Kidney (tissue), 14 donors: ENCODE data around the gene ZBTB17. TPM values are rescaled to one million over a fixed set of nuclear protein-coding genes. Genes with fewer than 3 reads are reported as not detected.

Source experiments
- DNase-seq, 5 donors: peaks; one replicate each; pipeline ENCODE4 v3.0.0-alpha.2; 2013 to 2020
- FAIRE-seq: peaks from 2 replicates; lab custom pipeline; 2012; peaks lifted over from hg19 to GRCh38; lab: Jason Lieb, UNC
- H3K27ac ChIP-seq, 2 donors: one replicate each; pipeline ENCODE4 v1.7.0; 2013; ENCODE audit warnings: low read depth in 2 of 2, low read length in 2 of 2, inconsistent platforms in 1 of 2
- H3K27me3 ChIP-seq: one replicate; pipeline ENCODE4 v1.7.1; 2013; ENCODE audit warnings: low read length, inconsistent platforms; ENCODE audit not compliant: control insufficient read depth, insufficient read depth
- H3K36me3 ChIP-seq, 3 donors: one replicate each; pipeline versions ENCODE4 v1.7.0 to v1.7.1; 2013; ENCODE audit warnings: low read length in 3 of 3, control low read depth in 1 of 3, inconsistent platforms in 1 of 3; ENCODE audit not compliant: insufficient read depth in 3 of 3, control insufficient read depth in 2 of 3
- H3K4me1 ChIP-seq, 3 donors: one replicate each; pipeline versions ENCODE4 v1.7.0 to v1.7.1; 2013; ENCODE audit warnings: low read length in 3 of 3, inconsistent platforms in 1 of 3, low read depth in 1 of 3; ENCODE audit not compliant: control insufficient read depth in 2 of 3, insufficient read depth in 2 of 3
- H3K4me3 ChIP-seq, 3 donors: one replicate each; pipeline versions ENCODE4 v1.7.0 to v1.8.1; 2013; ENCODE audit warnings: low read length in 3 of 3, control low read depth in 1 of 3, inconsistent platforms in 1 of 3
- H3K9ac ChIP-seq, 3 donors: one replicate each; pipeline versions ENCODE4 v1.7.0 to v1.7.1; 2013; ENCODE audit warnings: low read length in 3 of 3, control low read depth in 1 of 3, inconsistent platforms in 1 of 3
- H3K9me3 ChIP-seq, 3 donors: one replicate each; pipeline versions ENCODE4 v1.7.0 to v1.7.1; 2013; ENCODE audit warnings: low read length in 3 of 3, control low read depth in 1 of 3, inconsistent platforms in 1 of 3; ENCODE audit not compliant: control insufficient read depth in 2 of 3, insufficient read depth in 1 of 3
- intact Hi-C: fragments of 100-400 bp; cut with DNase I; formaldehyde crosslinking; loops from one replicate; pipeline ENCODE4 v1.11.1; 2022
- polyA plus RNA-seq: library from polyadenylated mRNA; stranded (reverse); fragments of 350-450 nt; fragmentation: Illumina TruSeq; extraction: RNeasy Lipid Tissue Mini Kit (QIAGEN cat#74804); gene quantifications from one replicate; pipeline ENCODE4 v1.2.3, GENCODE V29; 2014; ENCODE audit warnings: low read depth, low replicate concordance; ENCODE audit not compliant: insufficient read depth
- total RNA-seq: library from RNA; stranded (reverse); fragmentation: NEBNext Ultra II Directional; extraction: Animal tissue kit (Norgen Biotek cat#: 25700); gene quantifications from one replicate; pipeline ENCODE4 v1.2.1, GENCODE V29; 2021
- TF ChIP-seq, protein P1 (sequence below): IDR thresholded peaks from 3 replicates; pipeline ENCODE4 v1.5.1; 2012; ENCODE audit warnings: mild to moderate bottlenecking, moderate library complexity, borderline replicate concordance; ENCODE audit not compliant: insufficient read depth; ENCODE audit errors: extremely low read depth
- donor health status: control.
- donor health status: control.
- donor health status: control.
- donor health status: control.
- donor health status: control.
- donor health status: DM: yes; HTN: yes; CAD: no.
- donor health status: Normal renal cell carcinoma (clear cell type).

Gene ZBTB17
- total and polyA plus RNA-seq, 2 donors from 2014 or later, result 33.1 to 41.5 TPM

DNA sequence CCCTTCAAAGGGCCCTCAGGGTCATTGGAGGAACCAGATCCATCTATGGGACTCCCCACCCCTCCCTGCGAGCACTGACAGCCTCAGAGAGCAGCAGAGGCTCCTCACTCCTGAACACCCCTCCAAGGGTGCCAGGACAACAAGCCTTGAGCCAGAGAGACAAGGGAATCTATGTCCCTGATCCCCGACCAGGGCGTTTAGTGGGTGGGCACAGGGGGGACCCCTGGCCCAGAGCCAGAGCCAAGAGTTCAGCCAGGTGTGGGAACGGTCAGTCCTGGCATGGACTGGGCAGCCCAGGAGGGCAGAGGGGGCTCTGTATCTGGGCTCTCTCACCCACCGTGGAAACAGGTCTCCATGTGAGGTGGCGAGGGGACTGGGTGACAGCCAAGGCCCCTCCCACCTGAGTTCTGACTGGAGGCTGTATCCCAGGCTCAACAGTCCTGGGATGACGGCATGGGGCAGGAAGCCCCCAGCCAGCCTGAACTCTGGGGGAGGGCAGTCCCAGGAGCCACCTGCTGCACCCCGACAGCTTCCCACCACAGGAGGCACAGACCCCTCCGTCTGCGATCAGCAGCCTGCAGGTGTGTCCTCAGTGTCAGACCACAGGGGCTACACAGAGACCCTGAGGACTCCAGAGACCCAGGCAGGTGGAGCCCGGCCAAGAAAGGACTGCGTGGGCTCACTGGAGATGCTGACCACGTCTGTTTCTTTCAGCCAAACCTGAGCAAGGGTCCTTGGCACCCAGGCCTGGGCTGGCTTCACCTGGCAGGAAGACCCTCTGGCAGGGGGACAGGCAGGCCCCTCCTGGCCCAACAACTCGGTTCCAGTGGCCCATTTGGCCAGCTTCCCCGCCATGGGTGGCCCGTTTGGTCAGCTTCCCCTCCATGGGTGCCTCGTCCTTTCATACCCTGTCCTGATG lies 16.9 kb upstream of the ZBTB17 start:
- FAIRE-seq, result no peak
- Histone ChIP-seq H3K27me3 (no peaks in the 10 kb centered on the region), H3K9me3 (no peaks in the 10 kb centered on the region), H3K36me3 (no peaks in the 10 kb centered on the region), H3K4me1 (no peaks in the 10 kb centered on the region), H3K9ac (no peak overlapping the region), H3K4me3 (no peak overlapping the region), H3K27ac (no peak overlapping the region)
- intact Hi-C loops, result loop anchor here (5.0 kb wide), 1 partner anchor 176 kb away; no protein-coding TSS in a partner anchor
- TF ChIP-seq, protein P1, sequence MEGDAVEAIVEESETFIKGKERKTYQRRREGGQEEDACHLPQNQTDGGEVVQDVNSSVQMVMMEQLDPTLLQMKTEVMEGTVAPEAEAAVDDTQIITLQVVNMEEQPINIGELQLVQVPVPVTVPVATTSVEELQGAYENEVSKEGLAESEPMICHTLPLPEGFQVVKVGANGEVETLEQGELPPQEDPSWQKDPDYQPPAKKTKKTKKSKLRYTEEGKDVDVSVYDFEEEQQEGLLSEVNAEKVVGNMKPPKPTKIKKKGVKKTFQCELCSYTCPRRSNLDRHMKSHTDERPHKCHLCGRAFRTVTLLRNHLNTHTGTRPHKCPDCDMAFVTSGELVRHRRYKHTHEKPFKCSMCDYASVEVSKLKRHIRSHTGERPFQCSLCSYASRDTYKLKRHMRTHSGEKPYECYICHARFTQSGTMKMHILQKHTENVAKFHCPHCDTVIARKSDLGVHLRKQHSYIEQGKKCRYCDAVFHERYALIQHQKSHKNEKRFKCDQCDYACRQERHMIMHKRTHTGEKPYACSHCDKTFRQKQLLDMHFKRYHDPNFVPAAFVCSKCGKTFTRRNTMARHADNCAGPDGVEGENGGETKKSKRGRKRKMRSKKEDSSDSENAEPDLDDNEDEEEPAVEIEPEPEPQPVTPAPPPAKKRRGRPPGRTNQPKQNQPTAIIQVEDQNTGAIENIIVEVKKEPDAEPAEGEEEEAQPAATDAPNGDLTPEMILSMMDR, result no peak
- no peak for DNase-seq

DNA sequence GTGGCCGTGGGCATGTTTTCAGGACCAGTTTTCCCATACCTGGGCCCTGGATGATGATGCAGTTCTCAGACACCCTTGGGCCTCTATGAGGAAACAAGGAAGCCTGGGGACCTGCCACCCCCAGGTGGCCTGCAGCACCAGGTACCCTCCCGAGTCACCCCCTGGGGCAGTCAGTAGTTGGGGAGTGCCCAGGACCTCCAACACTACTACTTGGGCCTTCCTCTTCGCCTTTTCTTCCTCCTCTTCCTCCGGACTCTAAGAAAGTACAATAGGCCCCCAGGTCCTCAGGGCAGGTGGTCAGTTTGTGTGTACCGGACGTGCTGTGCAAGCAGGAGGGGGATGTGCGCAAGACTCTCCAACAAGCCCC lies 16.3 kb upstream of the ZBTB17 start:
- FAIRE-seq, result no peak
- no peak overlapping the region for H3K9ac ChIP-seq
- intact Hi-C loops, result loop anchor here (5.0 kb wide), 1 partner anchor 175 kb away; no protein-coding TSS in a partner anchor

DNA sequence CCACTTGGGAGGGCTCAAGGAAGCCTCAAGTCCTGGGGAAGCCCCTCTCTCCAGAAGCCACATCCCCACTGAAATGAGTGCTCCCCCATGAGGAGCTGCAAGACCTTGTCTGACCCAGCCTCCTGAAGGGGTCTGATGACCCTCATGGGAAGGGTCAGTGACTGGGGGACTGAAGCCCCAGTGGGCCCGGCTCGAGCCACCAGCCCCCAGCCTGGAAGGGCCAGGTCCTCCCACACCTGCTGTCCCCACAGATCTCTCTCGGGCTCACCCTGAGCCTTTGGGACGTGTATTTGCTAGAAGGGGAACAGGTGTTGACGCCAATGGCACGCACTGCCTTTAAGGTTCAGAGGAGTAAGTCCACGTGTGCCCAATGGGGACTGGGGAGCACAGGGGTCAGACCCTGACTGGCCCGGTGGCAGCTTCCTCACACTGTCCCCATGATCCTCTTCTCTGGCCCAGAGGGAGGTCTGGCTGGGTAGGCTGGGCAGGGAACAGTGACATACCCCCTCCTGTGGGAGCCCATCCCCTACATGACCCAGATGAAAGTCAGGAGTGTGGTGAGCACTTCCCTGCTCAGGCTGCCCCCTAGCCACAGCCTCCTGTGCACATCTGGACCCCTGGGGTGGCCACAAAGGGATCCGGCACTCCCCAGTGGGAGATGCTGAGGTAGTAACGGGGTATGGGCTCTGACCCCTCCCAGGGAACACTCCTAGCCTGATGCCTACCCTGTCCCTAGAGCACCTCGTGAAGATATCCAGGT lies 15.7 kb upstream of the ZBTB17 start:
- Histone ChIP-seq H3K9me3 (no peaks in the 10 kb centered on the region), H3K36me3 (no peaks in the 10 kb centered on the region), H3K27me3 (no peaks in the 10 kb centered on the region), H3K4me3 (no peak overlapping the region), H3K9ac (no peak overlapping the region), H3K4me1 (no peaks in the 10 kb centered on the region), H3K27ac (no peak overlapping the region)
- no peak for FAIRE-seq
- intact Hi-C loops, result loop anchor here (5.0 kb wide), 1 partner anchor 174 kb away; no protein-coding TSS in a partner anchor
- DNase-seq, result no peak
- TF ChIP-seq, protein P1, result no peak

More for the DNA sequence above, 16.3 kb upstream of the ZBTB17 start:
- Histone ChIP-seq H3K4me3 (no peak overlapping the region), H3K9me3 (no peaks in the 10 kb centered on the region), H3K4me1 (no peaks in the 10 kb centered on the region), H3K27ac (no peak overlapping the region), H3K27me3 (no peaks in the 10 kb centered on the region), H3K36me3 (no peaks in the 10 kb centered on the region)
- no peak for DNase-seq
- TF ChIP-seq, protein P1, result no peak
